GM12874 (cell line): Measurements from ENCODE around the gene CASKIN1.

Source experiments
- TF ChIP-seq, protein P1 (sequence below): IDR thresholded peaks from 2 replicates; pipeline ENCODE4 v1.5.1; 2011; ENCODE audit warnings: low read depth, mild to moderate bottlenecking, control low read depth, low read length, moderate library complexity; ENCODE audit not compliant: insufficient read depth

Gene CASKIN1

DNA sequence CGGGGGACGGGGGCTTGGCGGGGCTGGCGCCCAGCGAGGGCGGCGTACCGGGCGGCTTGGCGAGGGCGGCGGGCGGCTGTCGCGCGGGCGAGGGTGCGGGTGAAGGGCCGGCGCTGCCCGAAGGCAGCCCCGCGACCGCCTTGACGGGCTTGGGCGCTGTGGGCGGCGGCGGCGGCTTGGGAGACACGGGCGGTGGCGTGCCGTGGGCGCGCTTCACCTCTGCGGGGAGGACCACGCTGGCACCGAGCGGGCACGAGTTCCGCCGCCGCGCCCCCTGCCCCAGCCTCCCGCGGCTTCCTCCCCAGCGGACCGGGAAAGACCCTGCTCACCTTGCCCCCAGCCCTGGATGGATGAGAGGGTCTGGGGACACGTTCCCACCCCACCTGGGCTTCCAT lies 17.3 kb downstream of the CASKIN1 start:
- TF ChIP-seq, protein P1, sequence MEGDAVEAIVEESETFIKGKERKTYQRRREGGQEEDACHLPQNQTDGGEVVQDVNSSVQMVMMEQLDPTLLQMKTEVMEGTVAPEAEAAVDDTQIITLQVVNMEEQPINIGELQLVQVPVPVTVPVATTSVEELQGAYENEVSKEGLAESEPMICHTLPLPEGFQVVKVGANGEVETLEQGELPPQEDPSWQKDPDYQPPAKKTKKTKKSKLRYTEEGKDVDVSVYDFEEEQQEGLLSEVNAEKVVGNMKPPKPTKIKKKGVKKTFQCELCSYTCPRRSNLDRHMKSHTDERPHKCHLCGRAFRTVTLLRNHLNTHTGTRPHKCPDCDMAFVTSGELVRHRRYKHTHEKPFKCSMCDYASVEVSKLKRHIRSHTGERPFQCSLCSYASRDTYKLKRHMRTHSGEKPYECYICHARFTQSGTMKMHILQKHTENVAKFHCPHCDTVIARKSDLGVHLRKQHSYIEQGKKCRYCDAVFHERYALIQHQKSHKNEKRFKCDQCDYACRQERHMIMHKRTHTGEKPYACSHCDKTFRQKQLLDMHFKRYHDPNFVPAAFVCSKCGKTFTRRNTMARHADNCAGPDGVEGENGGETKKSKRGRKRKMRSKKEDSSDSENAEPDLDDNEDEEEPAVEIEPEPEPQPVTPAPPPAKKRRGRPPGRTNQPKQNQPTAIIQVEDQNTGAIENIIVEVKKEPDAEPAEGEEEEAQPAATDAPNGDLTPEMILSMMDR, result no peak

DNA sequence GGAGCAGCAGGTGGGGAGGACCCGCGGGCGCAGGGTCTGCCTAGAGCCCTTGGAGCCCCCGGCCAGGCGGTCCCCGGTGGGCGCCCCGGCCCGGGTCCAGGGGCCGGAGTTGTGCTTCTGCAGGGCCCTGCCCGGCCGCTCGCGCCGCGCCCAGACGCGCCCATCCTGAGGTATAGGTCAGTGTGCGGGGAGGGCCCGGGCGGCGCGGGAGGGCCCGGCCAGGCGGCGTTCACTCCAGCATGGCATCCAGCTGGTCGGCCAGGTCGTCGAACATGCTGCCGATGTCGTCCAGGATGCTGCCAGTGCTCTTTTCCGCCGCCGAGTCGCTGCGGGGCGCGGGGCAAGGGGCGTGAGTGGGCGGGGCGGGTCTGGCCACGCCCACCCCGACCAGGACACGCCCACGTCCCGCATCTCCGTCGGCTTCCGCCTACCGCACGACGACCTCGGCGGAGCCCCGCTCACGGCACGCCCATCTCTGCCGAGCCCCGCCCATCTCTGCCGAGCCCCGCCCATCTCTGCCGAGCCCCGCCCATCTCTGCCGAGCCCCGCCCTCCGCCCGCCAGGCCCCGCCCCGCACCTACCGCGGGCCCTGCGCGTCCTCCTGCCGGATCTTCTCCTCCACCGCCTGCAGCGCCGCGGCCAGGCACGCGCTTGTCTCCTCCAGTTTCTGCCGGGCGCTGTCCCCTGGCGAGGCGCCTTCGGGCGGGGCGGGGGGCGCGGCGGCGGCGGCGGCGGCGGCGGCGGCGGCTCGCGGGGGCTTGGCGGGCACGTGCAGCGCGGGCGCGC lies 17.9 kb downstream of the CASKIN1 start:
- TF ChIP-seq, protein P1, result no peak

DNA sequence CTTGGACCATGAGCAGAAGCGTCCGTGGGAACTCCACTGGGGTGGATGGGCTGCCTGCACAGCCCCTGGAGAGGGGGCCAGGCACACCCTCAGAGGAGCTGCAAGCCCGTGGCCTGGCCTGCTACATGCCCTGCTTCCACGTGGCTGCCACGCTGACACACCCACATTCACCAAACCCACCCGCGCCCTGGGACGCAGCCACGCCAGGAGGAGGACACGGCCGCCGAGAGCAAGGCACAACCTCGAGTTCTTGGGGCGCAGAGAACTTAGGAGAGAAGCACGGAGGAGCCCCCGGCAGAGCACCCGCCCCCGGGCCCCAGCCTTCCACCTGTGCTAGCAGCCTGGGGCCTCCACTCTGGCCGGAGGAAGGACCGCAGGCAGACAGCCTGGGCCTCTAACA lies 18.8 kb downstream of the CASKIN1 start:
- TF ChIP-seq, protein P1, result no peak

DNA sequence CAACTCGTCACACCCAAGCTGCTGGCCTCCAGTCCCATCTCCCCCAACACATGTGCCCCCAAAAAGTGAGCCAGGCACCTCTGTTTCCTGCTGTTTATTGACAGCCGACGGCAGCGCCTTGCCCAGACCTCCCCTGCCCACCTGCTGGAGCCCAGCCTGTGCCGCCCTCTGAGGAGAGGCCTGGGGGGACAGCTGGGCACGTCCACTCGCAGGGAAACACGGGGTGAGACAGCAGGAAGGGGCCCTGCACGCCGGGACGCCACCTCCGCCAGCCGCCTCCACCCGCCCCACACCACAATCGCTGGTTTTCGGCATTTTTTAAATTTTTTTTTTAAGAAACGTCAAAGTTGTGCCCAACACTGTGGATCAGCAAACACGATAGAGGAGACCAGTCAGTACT lies 19.3 kb downstream of the CASKIN1 start:
- TF ChIP-seq, protein P1, result no peak

DNA sequence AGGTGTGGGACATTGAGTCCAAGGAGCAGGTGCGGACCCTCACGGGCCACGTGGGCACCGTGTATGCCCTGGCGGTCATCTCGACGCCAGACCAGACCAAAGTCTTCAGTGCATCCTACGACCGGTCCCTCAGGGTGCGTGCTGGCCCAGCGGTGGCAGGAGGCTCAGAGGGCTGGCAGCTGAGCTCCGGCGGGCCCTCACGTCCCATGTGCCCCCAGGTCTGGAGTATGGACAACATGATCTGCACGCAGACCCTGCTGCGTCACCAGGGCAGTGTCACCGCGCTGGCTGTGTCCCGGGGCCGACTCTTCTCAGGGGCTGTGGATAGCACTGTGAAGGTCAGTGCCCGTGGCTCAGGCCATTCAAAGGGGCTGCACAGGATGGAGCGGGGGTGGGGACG lies 20.4 kb downstream of the CASKIN1 start:
- TF ChIP-seq, protein P1, result no peak

DNA sequence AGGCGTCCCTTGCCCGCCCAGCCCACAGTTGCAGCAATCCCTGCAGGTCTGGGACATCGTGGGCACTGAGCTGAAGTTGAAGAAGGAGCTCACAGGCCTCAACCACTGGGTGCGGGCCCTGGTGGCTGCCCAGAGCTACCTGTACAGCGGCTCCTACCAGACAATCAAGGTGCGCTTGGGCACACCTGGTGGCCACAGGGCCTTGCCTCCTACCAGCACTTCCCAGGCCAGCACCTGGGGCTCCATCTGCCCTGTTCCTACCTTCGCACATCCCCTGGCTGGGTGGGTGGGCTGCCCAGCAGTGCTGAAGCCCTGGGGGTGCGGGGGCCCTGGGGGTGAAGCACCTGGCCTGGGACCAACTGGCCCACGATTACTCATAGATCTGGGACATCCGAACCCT lies 21.0 kb downstream of the CASKIN1 start:
- TF ChIP-seq, protein P1, result no peak

DNA sequence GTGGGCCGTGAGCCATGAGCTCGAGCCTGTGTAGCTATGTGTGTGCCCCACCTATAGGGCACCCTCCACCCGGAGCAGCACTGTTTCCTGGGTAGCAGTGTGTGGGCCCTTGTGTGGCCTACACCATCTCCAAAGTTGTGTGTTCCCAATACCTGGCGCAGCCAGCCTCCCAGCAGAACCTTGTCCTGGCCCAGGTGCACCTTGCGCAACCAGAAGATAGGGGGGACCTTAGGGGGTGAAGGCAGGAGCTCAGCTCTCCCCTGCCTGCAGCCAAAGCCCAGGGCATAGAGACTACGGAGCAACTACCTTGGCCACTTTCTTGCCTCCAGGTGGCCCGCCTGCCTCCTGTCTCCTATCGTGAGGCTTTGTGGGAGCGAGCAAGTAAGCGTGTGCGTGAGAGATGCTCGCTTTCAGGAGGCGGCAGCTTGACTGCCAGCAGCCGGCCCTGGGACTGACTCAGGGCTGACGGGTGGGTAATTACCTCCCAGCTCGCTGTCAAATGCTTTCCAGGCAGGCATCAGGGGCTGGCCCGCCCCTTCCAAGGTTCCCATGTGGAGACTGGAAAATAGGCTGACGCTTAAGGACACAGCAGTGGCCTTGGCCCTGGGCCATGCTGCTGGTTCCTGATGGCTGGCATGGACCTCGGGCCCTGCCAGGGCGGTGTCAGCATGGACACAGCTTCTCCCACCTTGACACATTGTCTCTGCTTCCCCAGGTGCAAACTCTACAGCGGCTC lies 21.8 kb downstream of the CASKIN1 start:
- TF ChIP-seq, protein P1, result no peak
